Measurements from ENCODE around the gene MRPL41. TPM values are rescaled to one million over a fixed set of nuclear protein-coding genes. Genes with fewer than 3 reads are reported as not detected.

The MRPL41 gene
- total RNA-seq, 1 donor from 2014 or later, result 44.6 TPM

DNA sequence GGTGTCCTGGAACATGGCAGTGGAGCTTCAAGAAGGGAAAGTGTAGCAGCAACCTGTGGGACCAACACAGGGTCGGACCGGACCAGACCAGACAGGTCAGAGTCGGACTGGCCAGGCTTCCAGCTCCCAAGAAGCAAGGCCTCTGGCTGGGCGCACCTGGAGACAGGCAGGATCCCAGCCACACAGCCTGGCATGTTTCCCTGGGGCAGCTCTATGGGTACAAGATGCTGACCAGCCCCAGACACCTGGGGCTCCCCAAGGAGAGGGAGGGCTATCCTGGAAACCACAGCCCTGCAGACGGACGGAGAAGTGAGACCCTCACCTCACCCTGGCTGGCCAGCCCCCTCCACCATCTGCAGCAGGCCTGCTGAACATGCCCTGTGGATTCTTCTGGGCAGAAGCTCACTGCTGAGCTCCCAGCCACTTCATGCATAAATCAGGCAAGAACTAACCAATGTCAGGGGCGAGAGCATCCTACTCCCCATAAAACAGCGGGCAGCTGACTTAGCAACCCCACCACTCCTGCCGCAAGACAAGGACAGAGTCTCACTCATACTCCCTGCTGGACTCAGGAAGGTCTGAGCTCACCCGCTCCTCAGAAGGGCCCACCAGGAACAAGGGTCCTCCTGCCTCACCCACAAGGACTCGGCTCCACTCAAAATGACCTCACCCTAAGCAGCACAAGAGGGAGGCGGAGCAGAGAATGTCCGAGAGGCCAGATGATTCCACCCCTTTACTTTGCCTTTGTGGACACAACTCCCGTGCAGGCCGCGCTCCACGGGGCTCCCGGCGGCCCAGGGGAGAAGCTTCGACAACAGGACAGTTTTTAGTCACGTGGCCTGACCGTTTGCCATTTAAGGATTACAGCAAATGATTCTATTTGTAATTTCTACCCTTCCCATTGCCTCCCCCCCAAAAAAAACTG lies 29.9 kb downstream of the MRPL41 start:
- no peaks in the 10 kb centered on the region for H3K27me3 ChIP-seq (ENCODE audit: low read depth)
- no peak for DNase-seq
- H3K4me1 ChIP-seq, result peaks cover 22% of the 10 kb centered on the region
- H3K27ac ChIP-seq, result no peak overlapping the region
- no peak for TF ChIP-seq CTCF (IDR thresholded peaks at IDR 0.05)
- H3K4me3 ChIP-seq, result no peak overlapping the region
- H3K9me3 ChIP-seq, result no peaks in the 10 kb centered on the region
- peaks cover 39% of the 10 kb centered on the region for H3K36me3 ChIP-seq
- ATAC-seq, result no peak
- intact Hi-C loops (cut with DNase I), result no loop called here

- no peak for ATAC-seq
- Histone ChIP-seq H3K9me3 (no peaks in the 10 kb centered on the region), H3K27ac (no peak overlapping the region), H3K36me3 (peaks cover 46% of the 10 kb centered on the region), H3K27me3 (ENCODE audit: low read depth) (no peaks in the 10 kb centered on the region), H3K4me1 (peaks cover 15% of the 10 kb centered on the region), H3K4me3 (no peak overlapping the region)
- intact Hi-C loops (cut with DNase I), result no loop called here
- peak; percentile 31 for TF ChIP-seq CTCF (IDR thresholded peaks at IDR 0.05)
- DNase-seq, result peak; percentile 46
Measured at GRCh38 chr9:137582286-137582860, 30.7 kb downstream of the MRPL41 start.

DNA sequence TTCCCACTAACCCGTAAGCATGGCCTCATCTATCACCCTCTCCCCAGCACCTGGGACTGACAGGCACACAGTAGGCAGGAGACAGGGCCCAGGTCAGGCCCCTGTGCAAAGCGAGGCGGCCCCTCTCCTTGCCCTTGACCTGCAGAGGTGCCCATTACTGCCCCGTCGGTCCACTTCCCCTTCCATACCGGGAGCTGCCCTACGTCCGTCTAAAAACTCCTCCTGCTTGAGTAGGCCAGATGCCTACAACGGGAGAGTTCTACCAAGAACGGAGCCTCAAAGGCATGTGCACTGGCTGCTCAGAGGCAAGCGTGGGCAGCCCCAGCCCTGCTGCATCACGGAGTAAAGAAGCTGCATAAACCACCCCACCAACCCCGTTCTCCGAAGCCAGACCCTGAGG lies 31.7 kb downstream of the MRPL41 start:
- ATAC-seq (no peak), DNase-seq (no peak)
- Histone ChIP-seq H3K9me3 (no peaks in the 10 kb centered on the region), H3K27ac (no peak overlapping the region), H3K27me3 (ENCODE audit: low read depth) (no peaks in the 10 kb centered on the region), H3K36me3 (peaks cover 56% of the 10 kb centered on the region), H3K4me3 (no peak overlapping the region), H3K4me1 (peaks cover 8% of the 10 kb centered on the region)
- intact Hi-C loops (cut with DNase I), result no loop called here
- no peak for TF ChIP-seq CTCF (IDR thresholded peaks at IDR 0.05)

- Histone ChIP-seq H3K27me3 (ENCODE audit: low read depth) (no peaks in the 10 kb centered on the region), H3K4me1 (peaks cover 10% of the 10 kb centered on the region), H3K4me3 (no peak overlapping the region), H3K9me3 (no peaks in the 10 kb centered on the region), H3K36me3 (peaks cover 56% of the 10 kb centered on the region), H3K27ac (no peak overlapping the region)
- intact Hi-C loops (cut with DNase I), result no loop called here
- DNase-seq, result no peak
- ATAC-seq, result no peak
- no peak for TF ChIP-seq CTCF (IDR thresholded peaks at IDR 0.05)
Measured at GRCh38 chr9:137583957-137584356, 32.3 kb downstream of the MRPL41 start.

DNA sequence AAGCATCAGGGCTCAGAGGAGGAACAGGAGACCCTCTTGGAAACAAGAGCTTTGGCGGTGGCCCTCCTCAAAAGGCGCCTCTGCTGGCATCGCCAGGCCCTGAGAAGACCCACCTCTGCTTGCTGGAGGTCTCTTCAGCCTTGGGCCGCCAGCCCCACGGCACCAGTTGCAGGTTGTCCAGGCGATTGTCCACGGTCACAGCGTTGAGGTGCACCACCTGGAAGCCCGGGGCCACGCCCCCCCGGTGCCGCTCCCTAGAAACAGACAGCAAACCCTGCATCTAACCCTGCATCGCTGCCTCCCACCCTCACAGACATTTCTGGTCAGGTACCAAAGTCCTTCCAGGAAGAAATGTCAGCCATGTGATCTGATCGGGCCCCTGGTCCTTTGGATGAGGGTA lies 35.2 kb downstream of the MRPL41 start:
- Histone ChIP-seq H3K4me1 (peaks cover 19% of the 10 kb centered on the region), H3K4me3 (no peak overlapping the region), H3K27ac (no peak overlapping the region), H3K36me3 (peaks cover 47% of the 10 kb centered on the region), H3K27me3 (ENCODE audit: low read depth) (no peaks in the 10 kb centered on the region), H3K9me3 (no peaks in the 10 kb centered on the region)
- ATAC-seq (no peak), DNase-seq (no peak)
- no peak for TF ChIP-seq CTCF (IDR thresholded peaks at IDR 0.05)
- intact Hi-C loops (cut with DNase I), result no loop called here

Measured in lower lobe of right lung (tissue), 2 donors.